Hindlimb muscle (tissue), 1 donor: Measurements from ENCODE around the gene CTBP2. TPM values are rescaled to one million over a fixed set of nuclear protein-coding genes. Genes with fewer than 3 reads are reported as not detected.
A peak's percentile ranks its signal among the peaks of the same experiment; 100 is the strongest.

Source experiments
- DNase-seq: peaks from one replicate; pipeline ENCODE4 v3.0.0-alpha.2; 2013
- polyA plus RNA-seq: library from polyadenylated mRNA; unstranded; fragments of 120-200 nt; gene quantifications from one replicate; pipeline ENCODE4 v1.2.1, GENCODE V29; 2013; ENCODE audit not compliant: insufficient read length

CTBP2 gene
- polyA plus RNA-seq, 1 donor = 41.4 TPM

DNA sequence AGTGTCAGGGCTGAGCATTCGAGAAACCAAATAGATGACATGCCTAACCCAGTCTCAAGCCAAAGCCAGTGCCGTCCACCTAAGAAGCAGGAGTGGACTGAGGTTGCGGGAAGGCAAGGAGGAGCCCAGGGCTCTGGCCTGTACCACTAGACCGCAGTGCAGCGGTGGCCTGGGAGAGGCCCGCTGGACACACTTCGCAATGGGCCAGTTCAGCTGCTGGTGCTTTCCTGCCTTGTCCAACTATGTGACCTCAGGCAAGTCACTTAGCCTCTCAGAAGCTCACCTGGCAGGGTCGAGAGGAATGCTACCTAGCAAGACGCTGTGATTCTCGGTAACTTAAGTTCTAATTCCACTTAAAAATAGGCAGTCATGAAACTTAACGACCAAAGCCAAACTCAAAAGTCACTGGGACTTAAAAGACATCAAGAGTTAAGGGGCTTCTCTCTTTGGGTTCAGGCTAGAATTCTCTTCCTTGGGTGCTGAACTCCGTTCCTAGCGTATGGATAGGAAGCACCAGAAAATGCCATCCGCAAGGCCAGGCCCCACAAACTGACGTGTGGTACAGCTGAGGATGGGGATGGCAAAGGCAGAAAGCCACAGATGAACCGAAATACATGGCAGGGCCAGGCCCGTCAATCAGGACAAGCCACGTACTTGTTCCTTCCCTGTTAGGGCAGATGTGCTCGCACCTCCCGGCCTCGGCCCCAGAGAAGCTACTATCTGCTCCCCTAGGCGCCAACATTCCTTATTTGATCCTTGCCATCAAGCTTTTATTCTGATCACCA is 34.2 kb downstream of the CTBP2 start:
- DNase-seq = no peak

DNA sequence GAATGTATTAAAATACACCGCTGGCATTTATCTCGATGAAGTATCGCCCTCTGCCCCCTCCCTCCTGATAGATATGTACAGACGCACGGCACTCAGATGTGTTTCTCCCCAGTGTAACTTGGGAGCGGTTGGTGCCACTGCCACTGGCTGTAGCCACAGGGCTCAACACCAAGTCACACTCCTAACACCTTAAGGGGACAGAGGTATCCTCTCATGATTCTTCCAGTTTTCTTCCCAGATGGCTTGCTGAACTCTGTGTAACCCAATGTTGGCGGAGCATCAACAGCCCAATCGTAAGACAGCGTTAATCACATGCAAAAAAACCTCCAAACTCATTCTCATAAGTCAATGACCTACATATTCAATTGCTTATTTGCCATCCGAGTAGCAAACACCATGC is 35.5 kb downstream of the CTBP2 start:
- no peak for DNase-seq

DNA sequence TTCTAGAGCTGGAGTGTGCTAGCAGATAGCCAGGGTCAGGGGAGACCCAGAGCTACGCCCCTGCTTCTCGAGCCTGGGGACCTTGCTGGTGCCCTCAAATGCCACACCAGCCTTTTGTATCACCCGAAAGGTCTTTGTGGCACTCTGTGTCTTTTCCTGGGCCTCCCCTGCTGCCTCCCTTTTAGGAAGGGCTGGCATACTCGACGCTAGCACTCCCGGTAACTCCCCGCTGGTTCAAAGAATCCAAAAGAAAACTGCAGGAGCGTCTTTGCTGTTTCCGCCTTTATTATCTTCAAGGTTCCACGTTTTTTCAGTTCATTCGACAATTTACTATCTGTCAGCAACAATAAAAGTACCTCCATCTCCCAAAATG is 36.3 kb downstream of the CTBP2 start:
- DNase-seq = no peak

DNA sequence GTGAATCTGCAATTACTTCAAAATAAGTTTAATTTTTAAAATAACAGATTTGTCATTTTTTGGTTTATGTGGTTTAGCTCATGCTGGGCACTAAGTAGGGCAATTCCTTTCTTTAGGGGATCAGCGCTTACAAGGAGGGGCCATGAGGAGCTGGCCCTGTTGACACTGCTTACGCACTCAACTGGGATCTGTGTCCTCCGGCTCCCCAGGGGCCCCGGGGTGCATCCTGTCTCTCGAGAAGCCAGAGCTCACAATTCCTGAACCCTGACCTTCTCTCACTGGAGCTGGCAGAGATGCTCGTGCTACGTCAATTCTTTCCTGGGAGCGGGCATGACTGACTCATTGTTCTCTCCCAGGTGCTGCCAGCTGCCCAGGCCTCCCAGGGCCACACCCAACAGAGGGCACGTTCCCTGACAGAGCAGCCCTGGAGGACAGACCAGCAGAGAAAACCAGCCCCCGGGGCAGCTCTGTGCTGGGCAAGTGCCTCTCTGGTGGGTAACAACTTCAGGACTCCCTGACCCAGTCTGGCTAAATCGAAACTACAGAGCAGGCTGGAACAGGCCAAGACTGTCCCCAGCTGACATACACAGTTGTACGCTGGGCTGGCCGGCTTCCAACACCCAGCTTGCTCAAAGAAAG is 36.8 kb downstream of the CTBP2 start:
- peak; percentile 59 for DNase-seq

DNA sequence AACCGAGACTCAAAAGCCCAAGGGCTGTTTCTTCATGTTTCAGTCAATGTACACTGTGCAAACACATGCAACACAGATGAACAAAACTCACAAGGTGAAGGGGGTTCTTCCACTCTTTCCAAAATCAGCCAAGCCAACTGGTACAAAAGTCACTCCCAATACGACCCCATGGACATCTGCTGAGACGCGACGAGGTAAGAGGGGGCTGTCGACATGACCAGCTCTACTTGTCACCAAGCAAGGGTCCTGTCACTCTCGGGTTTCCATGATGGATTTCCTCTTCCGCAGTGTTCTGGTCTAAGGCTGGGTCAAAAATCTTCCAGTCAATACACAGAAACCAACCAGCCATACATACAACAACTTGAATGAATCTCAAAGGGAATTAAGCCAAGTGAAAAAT is 37.8 kb downstream of the CTBP2 start:
- DNase-seq = no peak

DNA sequence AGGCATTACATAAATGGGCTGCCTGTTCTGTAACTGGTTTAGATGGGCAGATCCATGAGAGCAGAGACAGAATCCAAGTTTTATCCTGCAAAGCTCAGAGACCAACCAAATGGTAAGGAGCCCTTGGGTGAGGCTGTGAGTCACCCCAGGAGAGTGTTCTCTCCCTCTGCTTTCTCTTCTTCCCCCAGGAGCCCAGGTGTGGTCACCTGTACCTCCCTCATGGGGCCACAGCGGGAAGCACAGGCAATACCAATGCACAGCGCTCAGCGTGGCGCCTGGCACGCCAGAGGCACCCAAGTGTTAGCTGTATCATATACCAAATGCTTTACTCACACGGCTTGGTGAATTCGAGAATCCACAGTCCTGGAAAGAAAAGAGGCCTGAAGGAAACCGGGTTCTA is 39.4 kb downstream of the CTBP2 start:
- no peak for DNase-seq

DNA sequence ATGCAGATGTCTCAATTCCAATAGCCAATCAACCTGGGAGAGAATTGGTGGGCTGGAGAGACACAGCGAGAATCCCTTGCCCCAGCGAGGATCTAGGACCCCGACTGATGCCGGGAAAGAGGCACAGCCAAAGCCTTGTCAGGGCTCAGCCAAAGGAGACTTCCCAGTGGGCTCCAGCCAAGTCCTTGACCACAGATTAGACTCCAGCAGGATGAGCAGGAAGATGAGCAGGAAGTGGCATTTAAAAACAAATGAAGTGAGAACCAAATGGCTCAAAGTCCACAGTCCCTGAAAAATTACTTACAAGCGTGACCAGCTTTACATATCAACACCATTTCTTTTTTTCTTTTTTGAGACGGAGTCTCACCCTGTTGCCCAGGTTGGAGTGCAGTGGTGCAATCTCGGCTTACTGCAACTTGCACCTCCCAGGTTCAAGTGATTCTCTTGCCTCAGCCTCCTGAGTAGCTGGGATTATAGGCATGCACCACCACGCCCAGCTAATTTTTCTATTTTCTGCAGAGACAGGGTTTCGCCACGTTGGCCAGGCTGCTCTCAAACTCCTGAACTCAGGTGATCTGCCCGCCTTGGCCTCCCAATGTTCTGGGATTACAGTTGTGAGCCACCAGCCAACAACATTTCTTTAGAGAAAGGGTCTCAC is 40.2 kb downstream of the CTBP2 start:
- DNase-seq = no peak

DNA sequence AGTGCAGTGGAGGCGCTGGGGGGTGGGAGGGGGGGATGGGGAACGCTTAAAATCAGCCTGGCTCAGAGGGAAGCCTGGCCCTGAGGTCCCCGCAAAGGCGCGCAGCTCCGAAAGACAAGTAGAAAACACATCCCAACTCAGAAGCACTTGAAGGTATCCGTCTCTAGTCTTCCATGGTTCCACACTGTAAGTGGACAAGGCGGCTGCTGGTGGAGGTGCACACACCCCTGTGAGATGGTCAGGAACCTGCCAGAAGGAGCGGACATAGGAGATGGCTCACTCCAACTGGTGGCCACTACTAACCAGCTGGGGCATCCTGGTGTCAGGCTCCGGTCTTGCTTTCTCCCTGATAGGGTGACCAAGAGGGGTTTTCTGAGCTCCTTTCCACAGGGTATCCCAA is 41.7 kb downstream of the CTBP2 start:
- no peak for DNase-seq

DNA sequence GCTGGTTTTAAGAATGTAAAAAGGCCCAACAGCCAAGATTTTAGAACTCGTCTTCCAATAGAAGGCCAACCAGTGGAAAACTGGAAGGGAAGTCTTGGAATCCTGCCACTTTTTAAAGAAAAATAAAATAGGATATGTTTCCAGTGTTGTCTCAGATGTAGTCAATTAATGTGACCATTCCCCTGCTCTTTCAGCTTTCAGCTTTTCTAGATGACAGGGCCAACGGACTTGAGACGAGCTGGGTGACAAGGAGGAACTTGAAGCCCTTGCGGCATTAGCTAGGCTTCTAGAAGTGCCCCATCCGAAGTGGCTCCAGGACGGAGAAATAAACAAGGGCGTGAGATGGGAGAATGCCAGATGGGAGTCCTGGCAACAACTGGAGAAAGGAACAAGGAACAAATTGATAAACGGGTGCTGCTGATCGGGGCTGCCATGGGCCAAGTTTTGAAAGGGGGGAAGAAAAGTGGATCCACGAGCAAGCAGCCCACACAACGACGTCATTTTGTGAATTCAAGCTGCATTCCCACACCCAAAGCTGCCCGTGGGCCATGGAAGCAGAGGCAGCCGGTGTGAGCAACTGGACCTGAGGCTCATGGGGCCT is 42.3 kb downstream of the CTBP2 start:
- peak; percentile 81 for DNase-seq

DNA sequence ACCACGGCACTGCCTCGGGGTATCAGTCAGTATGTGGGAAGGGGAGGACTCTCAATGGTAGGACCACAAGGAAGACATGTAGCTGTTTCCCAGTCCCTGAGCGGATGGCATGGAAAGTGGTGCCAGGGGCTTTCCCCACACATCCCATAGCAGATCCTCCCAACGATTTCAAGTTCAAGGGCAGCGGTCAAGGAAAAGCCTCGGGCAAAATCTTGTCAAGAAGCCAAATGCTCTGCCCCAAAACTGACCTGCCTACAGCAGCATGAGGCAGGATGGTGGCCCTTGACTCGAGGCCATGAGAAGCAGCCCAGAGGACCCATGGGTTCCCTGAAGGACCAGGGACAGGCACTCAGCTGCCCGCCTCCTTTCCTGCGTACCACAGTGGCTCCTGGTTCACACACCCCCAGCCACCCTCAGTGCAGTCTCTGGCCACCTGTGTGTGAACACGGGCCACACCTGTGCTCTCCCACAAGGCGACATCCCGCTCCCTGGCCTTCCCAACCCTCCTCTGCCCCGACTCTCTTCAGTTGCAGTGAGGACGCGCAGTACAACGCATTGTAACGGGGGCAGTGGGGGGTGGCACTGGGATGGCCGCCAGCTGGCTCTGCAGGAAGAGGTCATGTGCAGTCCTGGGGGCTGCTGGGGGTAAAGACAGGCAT is 43.6 kb downstream of the CTBP2 start:
- no peak for DNase-seq

DNA sequence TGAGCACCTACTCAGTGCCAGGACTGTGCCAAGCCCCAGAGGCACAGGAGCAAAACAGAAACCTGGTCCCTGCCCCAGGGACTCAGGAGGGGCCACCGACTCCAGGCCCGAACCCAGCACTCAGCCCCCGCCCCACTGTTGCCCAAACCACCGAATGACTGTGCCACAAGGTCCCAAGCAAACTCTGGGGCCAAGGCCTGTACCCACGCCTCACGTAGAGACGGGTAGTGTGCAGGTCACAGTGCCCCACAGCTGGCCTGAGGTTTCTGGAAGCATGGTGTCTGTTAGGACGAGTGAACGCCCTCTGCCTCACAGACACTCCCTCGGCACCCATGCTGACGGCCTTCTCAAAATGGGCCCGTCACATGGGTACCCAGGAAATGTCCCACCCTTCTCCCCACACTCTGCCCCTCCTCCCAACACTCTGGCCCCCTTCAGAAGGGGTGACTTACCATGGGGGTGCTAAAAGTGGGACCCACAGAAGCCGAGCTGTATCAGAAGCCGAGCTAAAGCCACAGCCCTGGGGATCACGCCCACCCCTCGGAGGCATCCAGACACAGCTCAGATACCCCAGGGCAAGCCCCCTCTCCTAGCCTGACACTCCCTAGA is 44.2 kb downstream of the CTBP2 start:
- DNase-seq = no peak

DNA sequence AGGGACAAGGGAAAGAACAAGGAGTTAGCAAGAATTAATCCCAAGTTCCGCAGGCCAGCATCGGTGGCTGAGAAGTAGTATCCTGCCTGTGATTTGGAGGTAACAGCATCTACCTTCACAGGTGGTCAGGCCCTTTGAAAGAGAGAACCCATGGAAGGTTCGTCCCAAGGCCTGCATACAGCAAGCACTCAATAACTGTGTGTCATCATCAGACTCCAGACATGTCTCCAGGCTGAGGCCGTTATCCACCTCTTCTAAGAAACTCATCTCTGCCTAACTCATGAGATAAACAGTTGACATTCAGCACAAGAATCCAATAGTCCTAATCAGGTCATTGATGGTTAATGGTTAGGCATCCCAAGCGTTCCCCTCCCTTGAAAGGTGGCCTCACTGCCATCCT is 45.0 kb downstream of the CTBP2 start:
- DNase-seq = no peak

DNA sequence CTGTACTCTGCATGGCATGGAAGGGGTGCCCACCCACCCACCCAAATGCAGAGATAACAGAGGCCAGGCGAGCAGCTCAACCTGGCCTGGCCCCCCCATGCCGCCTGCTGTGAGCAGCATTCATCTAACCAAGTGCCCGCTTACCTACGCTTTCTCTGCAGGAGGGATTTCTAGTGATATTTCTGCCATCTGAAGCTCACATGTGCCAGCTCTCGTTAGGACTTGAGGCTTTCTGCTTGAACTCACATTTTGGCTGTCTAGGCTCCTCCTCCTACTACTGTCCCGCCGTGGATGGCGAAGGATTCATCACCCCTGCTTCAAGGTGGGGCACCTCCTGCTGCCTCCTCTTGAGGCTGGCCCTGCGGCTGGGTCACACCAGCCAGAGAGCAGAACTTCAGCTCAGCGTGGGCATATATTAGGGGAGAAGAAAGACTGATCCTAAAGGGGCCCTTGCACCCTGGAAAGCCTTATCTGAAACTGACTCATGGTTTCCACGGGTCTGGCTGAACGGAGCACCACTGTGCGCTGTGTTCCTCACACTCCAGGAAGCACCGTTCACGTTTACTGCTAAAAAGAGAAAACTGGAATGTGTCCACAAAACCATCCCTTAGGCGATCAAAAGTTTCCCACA is 45.5 kb downstream of the CTBP2 start:
- DNase-seq = no peak

DNA sequence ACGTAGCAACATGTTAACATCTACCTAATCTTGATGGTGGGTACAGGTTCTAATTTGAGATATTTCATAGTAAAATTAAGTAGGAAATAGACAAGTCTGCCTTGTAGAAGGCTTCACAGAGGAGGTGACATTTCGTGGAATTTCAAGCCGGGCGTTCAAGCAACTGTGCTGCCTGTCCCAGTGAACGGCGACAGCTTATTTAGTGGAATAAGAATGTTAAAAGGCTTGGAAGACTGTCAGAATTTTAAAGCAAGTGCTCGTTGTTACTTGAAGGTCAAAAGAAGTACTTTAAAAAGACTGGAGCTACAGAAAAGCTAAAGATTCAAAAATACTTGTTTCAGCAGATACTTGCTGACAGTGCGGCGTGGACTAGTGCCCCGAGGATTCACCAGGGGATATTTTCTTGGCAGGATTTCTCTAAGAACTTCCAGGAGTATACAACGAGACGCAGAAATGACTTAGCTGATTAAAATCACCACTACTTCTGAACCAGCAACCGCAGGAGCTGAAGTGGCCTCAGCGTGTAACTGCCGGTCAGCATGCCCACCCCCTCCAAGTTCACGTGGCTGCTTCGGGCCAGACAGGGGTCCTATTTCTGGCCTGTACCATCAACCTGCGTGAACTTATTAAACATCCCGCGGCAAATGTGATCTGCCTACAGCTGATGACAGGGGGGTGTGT is 46.5 kb downstream of the CTBP2 start:
- peak; percentile 84 for DNase-seq

DNA sequence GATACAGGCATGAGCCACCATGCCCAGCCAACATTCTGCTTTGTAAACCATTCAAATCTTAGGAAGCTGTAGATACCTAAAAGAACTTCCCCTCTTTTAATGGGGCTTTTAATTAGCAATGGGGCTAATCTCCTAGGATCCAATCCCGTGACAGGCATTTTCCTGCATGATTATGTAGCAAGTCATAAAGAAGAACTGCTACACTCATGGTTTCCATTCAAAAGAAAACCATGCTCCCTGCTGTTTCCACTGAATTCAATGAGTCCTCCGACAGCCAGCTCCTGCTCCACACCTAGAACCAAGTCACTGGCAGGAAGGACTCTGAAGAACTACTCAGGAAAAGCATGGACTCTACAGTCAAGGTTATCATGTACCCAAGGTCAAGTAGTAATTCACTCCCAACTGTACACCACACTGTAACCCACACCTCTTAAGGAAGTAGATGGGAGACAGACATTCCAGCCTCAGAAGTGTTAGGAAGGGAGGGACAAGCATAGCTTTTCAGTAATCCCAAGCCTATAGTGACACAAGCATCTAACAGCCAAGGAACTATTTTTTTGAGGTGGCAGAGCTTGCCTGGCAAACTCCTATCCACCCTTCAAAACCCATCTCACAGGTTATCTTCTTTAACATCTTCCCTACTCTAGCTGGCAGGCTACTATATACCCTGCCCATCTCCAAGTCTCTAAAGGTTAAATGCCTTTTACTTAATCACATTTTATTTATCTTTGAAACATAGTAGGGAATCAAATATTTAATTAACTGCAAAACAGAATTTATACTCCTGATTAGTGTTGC is 47.5 kb downstream of the CTBP2 start:
- DNase-seq = no peak

DNA sequence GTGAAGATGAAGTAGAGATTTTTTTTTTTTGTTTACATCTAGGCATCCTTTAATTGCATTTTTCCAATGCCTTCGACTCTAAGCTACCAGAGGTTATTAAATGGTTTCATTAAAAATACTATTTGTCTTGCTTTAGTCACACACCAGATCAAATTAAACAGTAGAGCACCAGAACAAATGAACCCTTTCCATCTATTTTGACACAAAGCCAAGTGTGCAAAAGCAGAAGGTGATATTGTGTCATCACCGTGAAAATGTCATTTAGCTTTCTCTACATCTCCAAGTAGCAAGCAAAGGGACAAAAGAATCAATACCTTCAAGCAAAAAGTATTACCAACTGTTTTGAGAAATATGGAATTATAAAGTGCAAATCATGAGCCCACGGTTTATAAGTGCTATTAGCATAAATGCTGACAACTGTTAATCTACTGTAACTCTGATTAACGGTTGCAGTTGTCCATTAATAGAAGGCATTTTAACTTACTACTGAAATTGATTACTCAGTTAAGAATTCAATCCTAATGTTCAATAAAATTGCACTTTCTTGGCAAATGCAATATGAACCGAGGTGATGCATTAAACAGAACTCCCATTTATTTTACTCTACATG is 49.1 kb downstream of the CTBP2 start:
- DNase-seq = no peak

DNA sequence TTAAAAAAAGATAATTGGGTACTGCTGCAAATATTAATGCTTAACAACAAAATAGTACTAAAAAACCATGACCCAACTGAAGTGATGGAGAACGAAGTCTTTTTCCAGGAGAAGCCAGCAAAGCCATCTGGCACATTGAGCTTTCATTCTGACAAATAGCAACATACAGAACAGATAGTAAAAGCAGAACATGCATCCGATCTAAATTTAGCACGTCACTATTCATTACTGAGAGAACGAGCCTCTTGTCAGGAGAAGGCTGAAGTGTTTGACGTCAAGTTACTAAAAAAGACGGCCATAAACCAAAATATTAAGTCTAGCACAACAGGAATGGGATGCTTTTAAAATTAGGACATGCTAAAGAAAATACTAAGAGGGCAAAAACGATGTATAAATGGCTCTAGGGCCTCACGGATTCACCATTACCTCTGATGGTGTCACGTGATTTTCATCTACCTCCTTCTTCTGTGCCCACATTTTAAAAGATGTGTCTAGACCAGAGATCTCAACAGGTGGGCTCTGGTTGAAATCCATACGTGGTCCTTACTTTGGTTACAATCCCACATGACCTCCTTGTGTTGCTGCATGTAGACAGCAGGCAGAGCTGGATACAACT is 52.3 kb downstream of the CTBP2 start:
- no peak for DNase-seq

DNA sequence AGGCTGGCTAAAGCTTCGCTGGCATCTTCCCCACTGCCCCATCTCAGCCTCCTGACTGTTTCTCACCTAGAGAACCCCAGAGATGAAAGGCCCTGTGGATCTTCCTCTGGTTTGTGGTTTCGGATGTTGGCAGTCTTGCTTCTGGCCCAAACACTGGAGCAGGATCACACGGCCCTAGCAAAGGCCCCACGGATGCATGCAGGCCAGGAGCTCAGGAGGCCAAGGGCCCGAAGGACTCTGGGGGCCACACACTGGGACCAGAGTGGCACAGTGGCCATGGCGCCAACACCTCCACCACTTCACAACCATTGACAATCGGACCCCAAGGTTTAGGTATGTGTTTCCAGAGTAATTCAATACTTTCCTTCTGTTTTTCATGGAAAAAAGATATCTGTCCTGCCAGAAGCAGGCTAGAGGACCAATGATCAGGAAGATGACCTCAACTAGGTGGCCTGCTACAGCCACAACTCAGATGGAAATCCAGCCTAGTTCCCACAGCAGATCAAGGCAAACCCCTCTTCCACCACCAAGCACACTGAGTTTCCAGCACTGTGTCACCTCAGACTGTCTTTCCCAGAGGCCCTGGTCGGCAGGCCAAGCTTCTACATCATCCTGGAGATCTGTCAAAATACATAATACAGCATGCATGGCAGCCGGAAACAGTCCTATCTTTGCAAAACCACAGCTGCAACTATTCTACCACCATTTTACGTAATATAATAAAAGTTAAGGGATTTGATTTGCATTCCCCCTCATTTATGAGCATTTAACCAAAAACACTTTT is 53.0 kb downstream of the CTBP2 start:
- no peak for DNase-seq

DNA sequence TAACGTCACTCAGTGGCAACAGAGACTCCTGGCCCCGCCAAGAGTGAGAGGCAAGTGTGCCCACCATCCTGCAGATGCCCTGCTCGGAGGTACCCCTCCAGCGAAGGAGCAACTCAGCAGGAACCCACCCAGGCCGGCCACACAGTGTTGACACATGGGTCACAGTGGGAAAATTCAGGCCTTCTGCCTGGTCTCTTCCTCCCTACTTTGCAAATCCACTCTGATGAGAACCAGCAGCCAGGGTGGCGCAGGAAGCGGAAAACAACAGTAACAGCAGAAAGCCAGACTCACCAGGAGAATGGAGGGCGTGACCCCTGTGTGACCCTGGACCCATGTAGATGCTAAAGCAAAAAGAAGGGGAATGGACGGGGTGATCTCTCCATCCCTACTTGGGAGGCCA is 53.8 kb downstream of the CTBP2 start:
- DNase-seq = no peak
